Subcutaneous abdominal adipose tissue (tissue), 5 donors: Measurements from ENCODE around the gene RARRES1.

ENCODE experiments used
- H3K27ac ChIP-seq: one replicate; pipeline ENCODE4 v1.7.0; 2013; ENCODE audit warnings: low read depth, mild to moderate bottlenecking, inconsistent platforms, low read length, moderate library complexity
- H3K27me3 ChIP-seq, 5 donors: one replicate each; pipeline ENCODE4 v1.7.0; 2013; ENCODE audit warnings: low read length in 5 of 5, inconsistent platforms in 1 of 5; ENCODE audit not compliant: control insufficient read depth in 5 of 5, insufficient read depth in 4 of 5
- H3K36me3 ChIP-seq, 5 donors: one replicate each; pipeline ENCODE4 v1.7.0; 2013; ENCODE audit warnings: low read length in 5 of 5; ENCODE audit not compliant: control insufficient read depth in 5 of 5, insufficient read depth in 5 of 5
- H3K4me1 ChIP-seq, 5 donors: one replicate each; pipeline ENCODE4 v1.7.0; 2013; ENCODE audit warnings: low read length in 5 of 5, mild to moderate bottlenecking in 3 of 5, moderate library complexity in 1 of 5; ENCODE audit not compliant: control insufficient read depth in 5 of 5, insufficient read depth in 5 of 5
- H3K4me3 ChIP-seq, 5 donors: one replicate each; pipeline ENCODE4 v1.7.0; 2013; ENCODE audit warnings: low read length in 5 of 5, low read depth in 1 of 5
- H3K9ac ChIP-seq, 5 donors: one replicate each; pipeline ENCODE4 v1.7.0; 2013; ENCODE audit warnings: low read length in 5 of 5, mild to moderate bottlenecking in 4 of 5, moderate library complexity in 3 of 5
- H3K9me3 ChIP-seq, 5 donors: one replicate each; pipeline ENCODE4 v1.7.0; 2013; ENCODE audit warnings: low read length in 5 of 5; ENCODE audit not compliant: control insufficient read depth in 5 of 5
- donor health status: healthy.
- donor health status: healthy.
- donor health status: healthy.
- donor health status: healthy.
- donor health status: healthy.

The RARRES1 gene

GRCh38 chr3:158725348-158726011, 6.8 kb downstream of the RARRES1 start:
- Histone ChIP-seq H3K27ac (peak overlapping the region; percentile 49), H3K9ac (no peak overlapping the region), H3K27me3 (no peaks in the 10 kb centered on the region), H3K9me3 (no peaks in the 10 kb centered on the region), H3K36me3 (peaks cover 0 to 5% (median 0%) of the 10 kb centered on the region in 5 donors), H3K4me3 (no peak overlapping the region), H3K4me1 (peaks cover 7 to 48% (median 23%) of the 10 kb centered on the region in 5 donors)

GRCh38 chr3:158723991-158724390, 8.3 kb downstream of the RARRES1 start:
- H3K9ac ChIP-seq: no peak overlapping the region
- H3K27me3 ChIP-seq: no peaks in the 10 kb centered on the region
- no peak overlapping the region for H3K4me3 ChIP-seq
- H3K36me3 ChIP-seq: peaks cover 0 to 5% (median 0%) of the 10 kb centered on the region in 5 donors
- H3K9me3 ChIP-seq: no peaks in the 10 kb centered on the region
- H3K4me1 ChIP-seq: peaks cover 7 to 54% (median 23%) of the 10 kb centered on the region in 5 donors
- H3K27ac ChIP-seq: peak overlapping the region; percentile 42

- H3K9me3 ChIP-seq: no peaks in the 10 kb centered on the region
- no peaks in the 10 kb centered on the region for H3K27me3 ChIP-seq
- no peak overlapping the region for H3K27ac ChIP-seq
- peaks cover 3 to 53% (median 24%) of the 10 kb centered on the region in 5 donors for H3K4me1 ChIP-seq
- no peak overlapping the region for H3K4me3 ChIP-seq
- peaks cover 0 to 5% (median 0%) of the 10 kb centered on the region in 5 donors for H3K36me3 ChIP-seq
- no peak overlapping the region for H3K9ac ChIP-seq
These were observed 10.1 kb downstream of the RARRES1 start for GRCh38 chr3:158722108-158722507.

GRCh38 chr3:158718490-158719170, 13.6 kb downstream of the RARRES1 start:
- Histone ChIP-seq H3K4me3 (no peak overlapping the region), H3K27ac (peak overlapping the region; percentile 35), H3K9ac (no peak overlapping the region), H3K4me1 (peaks cover 3 to 33% (median 11%) of the 10 kb centered on the region in 5 donors), H3K27me3 (no peaks in the 10 kb centered on the region), H3K36me3 (peaks cover 0 to 12% (median 0%) of the 10 kb centered on the region in 5 donors), H3K9me3 (no peaks in the 10 kb centered on the region)

- Histone ChIP-seq H3K9ac (no peak overlapping the region), H3K27ac (no peak overlapping the region), H3K9me3 (no peaks in the 10 kb centered on the region)
These were observed 14.7 kb downstream of the RARRES1 start for GRCh38 chr3:158717576-158717975.

GRCh38 chr3:158713094-158713499, 19.2 kb downstream of the RARRES1 start:
- H3K27me3 ChIP-seq: no peaks in the 10 kb centered on the region
- H3K4me1 ChIP-seq: peaks cover 0 to 28% (median 7%) of the 10 kb centered on the region in 5 donors
- peak overlapping the region; percentile 64 for H3K27ac ChIP-seq
- no peak overlapping the region for H3K4me3 ChIP-seq
- peak overlapping the region in 2 of 5 donors; percentile 12 to 29 for H3K9ac ChIP-seq
- peaks cover 6 to 20% (median 16%) of the 10 kb centered on the region in 5 donors for H3K36me3 ChIP-seq
- H3K9me3 ChIP-seq: no peaks in the 10 kb centered on the region

More at GRCh38 chr3:158717576-158717975, 14.7 kb downstream of the RARRES1 start:
- Histone ChIP-seq H3K4me3 (no peak overlapping the region), H3K36me3 (peaks cover 0 to 12% (median 7%) of the 10 kb centered on the region in 5 donors), H3K27me3 (no peaks in the 10 kb centered on the region), H3K4me1 (peaks cover 0 to 33% (median 14%) of the 10 kb centered on the region in 5 donors)

- Histone ChIP-seq H3K36me3 (peaks cover 10 to 23% (median 17%) of the 10 kb centered on the region in 5 donors), H3K27ac (peak overlapping the region; percentile 64), H3K9me3 (no peaks in the 10 kb centered on the region), H3K27me3 (no peaks in the 10 kb centered on the region), H3K4me1 (peaks cover 0 to 28% (median 7%) of the 10 kb centered on the region in 5 donors), H3K9ac (no peak overlapping the region), H3K4me3 (no peak overlapping the region)
These were observed 19.8 kb downstream of the RARRES1 start for GRCh38 chr3:158712443-158712842.

GRCh38 chr3:158711886-158712285, 20.4 kb downstream of the RARRES1 start:
- Histone ChIP-seq H3K4me1 (peaks cover 0 to 26% (median 7%) of the 10 kb centered on the region in 5 donors), H3K9ac (no peak overlapping the region), H3K36me3 (peaks cover 13 to 23% (median 17%) of the 10 kb centered on the region in 5 donors), H3K27ac (peak overlapping the region; percentile 38), H3K27me3 (no peaks in the 10 kb centered on the region), H3K4me3 (no peak overlapping the region), H3K9me3 (no peaks in the 10 kb centered on the region)

GRCh38 chr3:158710601-158711000, 21.7 kb downstream of the RARRES1 start:
- H3K36me3 ChIP-seq: peaks cover 10 to 22% (median 17%) of the 10 kb centered on the region in 5 donors
- no peak overlapping the region for H3K9ac ChIP-seq
- H3K9me3 ChIP-seq: no peaks in the 10 kb centered on the region
- H3K4me3 ChIP-seq: no peak overlapping the region
- H3K27ac ChIP-seq: no peak overlapping the region
- peaks cover 0 to 26% (median 7%) of the 10 kb centered on the region in 5 donors for H3K4me1 ChIP-seq
- H3K27me3 ChIP-seq: no peaks in the 10 kb centered on the region

- Histone ChIP-seq H3K9me3 (no peaks in the 10 kb centered on the region), H3K27ac (no peak overlapping the region), H3K27me3 (no peaks in the 10 kb centered on the region), H3K4me1 (peaks cover 0 to 26% (median 7%) of the 10 kb centered on the region in 5 donors), H3K36me3 (peaks cover 9 to 22% (median 19%) of the 10 kb centered on the region in 5 donors), H3K4me3 (no peak overlapping the region), H3K9ac (no peak overlapping the region)
These were observed 22.6 kb downstream of the RARRES1 start for GRCh38 chr3:158709666-158710083.
